SU-DHL-6 (cell line): ENCODE results near the gene ITGA1.

Source experiments
- EZH2phosphoT487 ChIP-seq: fragments of 200-600 bp; sonication (generic), shearing (Covaris generic); conservative IDR thresholded peaks from 2 replicates; pipeline ENCODE4 v1.6.1; 2018; ENCODE audit warnings: mild to moderate bottlenecking, antibody characterized with exemption, low read length, moderate library complexity, mixed read lengths
- TF ChIP-seq, protein P1 (sequence below): fragments of 200-600 bp; sonication (generic); IDR thresholded peaks from one replicate; pipeline ENCODE4 v1.5.1; 2017; ENCODE audit warnings: antibody characterized with exemption, mild to moderate bottlenecking, low read length, moderate library complexity; ENCODE audit not compliant: insufficient read depth, poor library complexity, severe bottlenecking

DNA sequence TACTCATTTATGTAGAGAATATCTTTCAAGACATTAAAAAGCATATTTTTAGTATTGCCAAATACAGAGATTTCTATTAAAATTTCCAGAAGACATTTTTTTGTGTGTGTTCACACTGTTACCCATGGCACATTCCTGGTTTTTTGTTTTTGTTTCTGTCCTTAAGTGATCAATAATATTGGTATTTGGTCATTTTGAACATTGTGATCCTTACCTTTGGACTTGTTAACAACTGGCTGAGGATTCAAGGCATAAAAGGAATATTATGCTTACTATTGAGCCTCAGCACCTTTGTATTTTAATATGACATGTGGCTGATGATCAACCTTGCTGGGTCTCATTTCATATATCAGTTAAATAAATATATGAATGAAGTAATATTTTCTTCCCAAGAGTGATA lies 41.9 kb downstream of the ITGA1 start:
- TF ChIP-seq, protein P1, sequence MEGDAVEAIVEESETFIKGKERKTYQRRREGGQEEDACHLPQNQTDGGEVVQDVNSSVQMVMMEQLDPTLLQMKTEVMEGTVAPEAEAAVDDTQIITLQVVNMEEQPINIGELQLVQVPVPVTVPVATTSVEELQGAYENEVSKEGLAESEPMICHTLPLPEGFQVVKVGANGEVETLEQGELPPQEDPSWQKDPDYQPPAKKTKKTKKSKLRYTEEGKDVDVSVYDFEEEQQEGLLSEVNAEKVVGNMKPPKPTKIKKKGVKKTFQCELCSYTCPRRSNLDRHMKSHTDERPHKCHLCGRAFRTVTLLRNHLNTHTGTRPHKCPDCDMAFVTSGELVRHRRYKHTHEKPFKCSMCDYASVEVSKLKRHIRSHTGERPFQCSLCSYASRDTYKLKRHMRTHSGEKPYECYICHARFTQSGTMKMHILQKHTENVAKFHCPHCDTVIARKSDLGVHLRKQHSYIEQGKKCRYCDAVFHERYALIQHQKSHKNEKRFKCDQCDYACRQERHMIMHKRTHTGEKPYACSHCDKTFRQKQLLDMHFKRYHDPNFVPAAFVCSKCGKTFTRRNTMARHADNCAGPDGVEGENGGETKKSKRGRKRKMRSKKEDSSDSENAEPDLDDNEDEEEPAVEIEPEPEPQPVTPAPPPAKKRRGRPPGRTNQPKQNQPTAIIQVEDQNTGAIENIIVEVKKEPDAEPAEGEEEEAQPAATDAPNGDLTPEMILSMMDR, result no peak
- no peak for TF ChIP-seq EZH2phosphoT487
